HepG2 (cell line): ENCODE results near the gene PERP. TPM values are rescaled to one million over a fixed set of nuclear protein-coding genes. Genes with fewer than 3 reads are reported as not detected.
A peak's percentile ranks its signal among the peaks of the same experiment; 100 is the strongest.

Experiments used
- CHD4 ChIP-seq: fragments of 200-600 bp; sonication (generic); IDR thresholded peaks from 2 replicates; pipeline ENCODE4 v1.7.0; 2017; ENCODE audit warnings: mild to moderate bottlenecking, low read length, borderline replicate concordance
- IKZF4 ChIP-seq: sonication (generic); formaldehyde crosslinking; IDR thresholded peaks from 2 replicates; pipeline ENCODE4 v1.5.1; 2020; ENCODE audit warnings: borderline replicate concordance, mild to moderate bottlenecking, low read depth, missing genetic modification reagents; ENCODE audit errors: not compliant biosample characterization
- MAF1 ChIP-seq: sonication (generic); formaldehyde crosslinking; IDR thresholded peaks from 2 replicates; pipeline ENCODE4 v1.5.0; 2020; ENCODE audit warnings: missing genetic modification reagents, borderline replicate concordance
- NCOR1 ChIP-seq: fragments of 200-600 bp; sonication (generic); IDR thresholded peaks from 2 replicates; pipeline ENCODE4 v1.7.0; 2017; ENCODE audit warnings: antibody characterized with exemption, low read length, borderline replicate concordance
- NFYC ChIP-seq: IDR thresholded peaks from 2 replicates; pipeline ENCODE4 v1.6.1; 2016; ENCODE audit warnings: missing genetic modification reagents, missing compliant biosample characterization
- NPAS2 ChIP-seq: sonication (generic); formaldehyde crosslinking; IDR thresholded peaks from 2 replicates; pipeline ENCODE4 v1.8.0; 2022; ENCODE audit warnings: mild to moderate bottlenecking, missing genetic modification reagents, borderline replicate concordance
- PHF5A ChIP-seq: IDR thresholded peaks from one replicate; pipeline ENCODE4 v1.6.1; 2018; ENCODE audit warnings: low read depth, missing genetic modification reagents; ENCODE audit not compliant: unreplicated experiment
- RAD51 ChIP-seq: fragments of 450-650 bp; IDR thresholded peaks from 2 replicates; pipeline ENCODE4 v1.6.1; 2016; ENCODE audit warnings: borderline replicate concordance
- SMAD9 ChIP-seq: sonication (generic); formaldehyde crosslinking; IDR thresholded peaks from 2 replicates; pipeline ENCODE4 v1.5.1; 2020; ENCODE audit warnings: mild to moderate bottlenecking, missing genetic modification reagents
- ZNF230 ChIP-seq: sonication (generic); formaldehyde crosslinking; IDR thresholded peaks from 2 replicates; pipeline ENCODE4 v1.4.0; 2020; ENCODE audit warnings: mild to moderate bottlenecking, missing genetic modification reagents
- ZNF253 ChIP-seq: sonication (generic); formaldehyde crosslinking; IDR thresholded peaks from 2 replicates; pipeline ENCODE4 v1.8.0; 2022; ENCODE audit warnings: mild to moderate bottlenecking, missing genetic modification reagents, borderline replicate concordance
- ZNF343 ChIP-seq: sonication (generic); formaldehyde crosslinking; IDR thresholded peaks from 2 replicates; pipeline ENCODE4 v1.4.0; 2020; ENCODE audit warnings: mild to moderate bottlenecking, missing genetic modification reagents
- ZNF576 ChIP-seq: sonication (generic); formaldehyde crosslinking; IDR thresholded peaks from 2 replicates; pipeline ENCODE4 v1.4.0; 2020; ENCODE audit warnings: mild to moderate bottlenecking, missing genetic modification reagents
- polyA plus RNA-seq, 8 experiments: library from polyadenylated mRNA; depleted of rRNA in 3 of 8; stranded (reverse) in 7 of 8; unstranded in 1 of 8; fragments of >200 nt; fragmentation: Illumina TruSeq in 4 of 8; extraction: Trizol in 4 of 8; gene quantifications; 2 replicates each; pipeline versions ENCODE4 v1.2.1 to v1.2.3, GENCODE V29; 2011 to 2016; ENCODE audit warnings: low read depth in 4 of 8, missing spikeins in 1 of 8, mixed read lengths in 1 of 8; ENCODE audit not compliant: insufficient read depth in 1 of 8
- total RNA-seq, 5 experiments: library from RNA; depleted of rRNA; stranded (reverse); fragments of >200 nt; fragmentation: Illumina TruSeq; extraction: Trizol; gene quantifications; 2 replicates each; pipeline ENCODE4 v1.2.3, GENCODE V29; 2016; ENCODE audit warnings: low read depth in 1 of 5
- TF ChIP-seq, protein P1 (sequence below): sonication (generic); formaldehyde crosslinking; IDR thresholded peaks from 2 replicates; pipeline ENCODE4 v1.5.1; 2020; ENCODE audit warnings: mild to moderate bottlenecking, missing genetic modification reagents, borderline replicate concordance
- TF ChIP-seq, protein P2 (sequence below): sonication (generic); formaldehyde crosslinking; IDR thresholded peaks from 2 replicates; pipeline ENCODE4 v1.4.0; 2020; ENCODE audit warnings: mild to moderate bottlenecking, missing genetic modification reagents, borderline replicate concordance

The PERP gene
- total and polyA plus RNA-seq, 2 of the 13 experiments (the other 11 are each of a cell fraction or from before 2014, with no cell fraction given): 26.0 to 53.0 TPM

DNA sequence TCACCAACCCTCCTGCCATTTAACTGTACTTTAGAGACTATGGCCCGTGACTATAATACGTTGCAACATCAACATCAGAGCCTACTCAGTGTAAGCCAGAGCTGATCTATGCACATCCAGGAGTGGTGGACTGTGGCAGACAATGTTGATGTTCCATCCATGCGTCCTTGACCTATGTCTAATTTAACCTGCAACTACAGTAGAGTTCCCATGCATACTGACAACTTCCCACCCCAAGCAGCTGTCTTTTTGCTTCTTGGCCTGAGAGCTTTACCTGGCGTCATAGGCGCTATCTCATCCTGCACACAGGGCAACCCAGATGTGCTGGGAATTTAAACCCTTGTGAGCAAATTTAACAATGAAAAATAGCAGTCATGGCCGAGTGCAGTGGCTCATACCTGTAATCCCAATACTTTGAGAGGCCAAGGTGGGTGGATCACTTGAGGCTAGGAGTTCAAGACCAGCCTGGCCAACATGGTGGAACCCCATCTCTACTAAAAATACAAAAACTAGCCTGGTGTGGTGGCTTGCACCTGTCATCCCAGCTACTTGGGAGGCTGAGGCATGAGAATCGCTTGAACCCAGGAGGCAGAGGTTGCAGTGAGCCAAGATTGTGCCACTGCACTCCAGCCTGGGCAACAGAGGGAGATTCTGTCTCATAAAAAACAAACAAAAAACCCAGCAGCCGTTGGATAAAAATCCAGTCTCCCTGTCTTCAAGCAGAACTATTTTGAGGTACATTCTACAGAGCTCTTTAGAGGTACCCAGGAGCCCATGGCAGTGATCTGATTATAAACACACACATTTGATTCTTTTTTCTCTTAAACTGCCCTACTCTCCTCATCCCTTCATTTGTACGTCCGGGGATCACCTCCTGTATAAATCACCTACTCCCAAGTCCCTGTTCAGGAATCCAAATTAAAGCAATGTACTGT, 22.0 kb downstream of the PERP start (continued):
- TF ChIP-seq ZNF230 (CRISPR knock-in tag) (0 out of 2 replicates have a peak, but pooled peaks have one; percentile 33), ZNF253 (no peak), ZNF576 (no peak), MAF1 (CRISPR knock-in tag) (no peak), SMAD9 (no peak), NFYC (CRISPR knock-in tag) (0 out of 2 replicates have a peak, but pooled peaks have one; percentile 16), IKZF4 (CRISPR knock-in tag) (no peak), ZNF343 (CRISPR knock-in tag) (0 out of 2 replicates have a peak, but pooled peaks have one; percentile 63), PHF5A (CRISPR knock-in tag) (peak; percentile 64), RAD51 (no peak), NCOR1 (peak; percentile 88; the same call in 1 of the 2 replicates), NPAS2 (CRISPR knock-in tag) (no peak), CHD4 (no peak)
- TF ChIP-seq, protein P1, sequence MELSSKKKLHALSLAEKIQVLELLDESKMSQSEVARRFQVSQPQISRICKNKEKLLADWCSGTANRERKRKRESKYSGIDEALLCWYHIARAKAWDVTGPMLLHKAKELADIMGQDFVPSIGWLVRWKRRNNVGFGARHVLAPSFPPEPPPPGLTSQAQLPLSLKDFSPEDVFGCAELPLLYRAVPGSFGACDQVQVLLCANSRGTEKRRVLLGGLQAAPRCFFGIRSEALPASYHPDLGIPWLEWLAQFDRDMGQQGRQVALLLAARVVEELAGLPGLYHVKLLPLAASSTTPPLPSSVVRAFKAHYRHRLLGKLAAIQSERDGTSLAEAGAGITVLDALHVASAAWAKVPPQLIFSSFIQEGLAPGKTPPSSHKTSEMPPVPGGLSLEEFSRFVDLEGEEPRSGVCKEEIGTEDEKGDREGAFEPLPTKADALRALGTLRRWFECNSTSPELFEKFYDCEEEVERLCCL (CRISPR knock-in tag): no peak
- TF ChIP-seq, protein P2, sequence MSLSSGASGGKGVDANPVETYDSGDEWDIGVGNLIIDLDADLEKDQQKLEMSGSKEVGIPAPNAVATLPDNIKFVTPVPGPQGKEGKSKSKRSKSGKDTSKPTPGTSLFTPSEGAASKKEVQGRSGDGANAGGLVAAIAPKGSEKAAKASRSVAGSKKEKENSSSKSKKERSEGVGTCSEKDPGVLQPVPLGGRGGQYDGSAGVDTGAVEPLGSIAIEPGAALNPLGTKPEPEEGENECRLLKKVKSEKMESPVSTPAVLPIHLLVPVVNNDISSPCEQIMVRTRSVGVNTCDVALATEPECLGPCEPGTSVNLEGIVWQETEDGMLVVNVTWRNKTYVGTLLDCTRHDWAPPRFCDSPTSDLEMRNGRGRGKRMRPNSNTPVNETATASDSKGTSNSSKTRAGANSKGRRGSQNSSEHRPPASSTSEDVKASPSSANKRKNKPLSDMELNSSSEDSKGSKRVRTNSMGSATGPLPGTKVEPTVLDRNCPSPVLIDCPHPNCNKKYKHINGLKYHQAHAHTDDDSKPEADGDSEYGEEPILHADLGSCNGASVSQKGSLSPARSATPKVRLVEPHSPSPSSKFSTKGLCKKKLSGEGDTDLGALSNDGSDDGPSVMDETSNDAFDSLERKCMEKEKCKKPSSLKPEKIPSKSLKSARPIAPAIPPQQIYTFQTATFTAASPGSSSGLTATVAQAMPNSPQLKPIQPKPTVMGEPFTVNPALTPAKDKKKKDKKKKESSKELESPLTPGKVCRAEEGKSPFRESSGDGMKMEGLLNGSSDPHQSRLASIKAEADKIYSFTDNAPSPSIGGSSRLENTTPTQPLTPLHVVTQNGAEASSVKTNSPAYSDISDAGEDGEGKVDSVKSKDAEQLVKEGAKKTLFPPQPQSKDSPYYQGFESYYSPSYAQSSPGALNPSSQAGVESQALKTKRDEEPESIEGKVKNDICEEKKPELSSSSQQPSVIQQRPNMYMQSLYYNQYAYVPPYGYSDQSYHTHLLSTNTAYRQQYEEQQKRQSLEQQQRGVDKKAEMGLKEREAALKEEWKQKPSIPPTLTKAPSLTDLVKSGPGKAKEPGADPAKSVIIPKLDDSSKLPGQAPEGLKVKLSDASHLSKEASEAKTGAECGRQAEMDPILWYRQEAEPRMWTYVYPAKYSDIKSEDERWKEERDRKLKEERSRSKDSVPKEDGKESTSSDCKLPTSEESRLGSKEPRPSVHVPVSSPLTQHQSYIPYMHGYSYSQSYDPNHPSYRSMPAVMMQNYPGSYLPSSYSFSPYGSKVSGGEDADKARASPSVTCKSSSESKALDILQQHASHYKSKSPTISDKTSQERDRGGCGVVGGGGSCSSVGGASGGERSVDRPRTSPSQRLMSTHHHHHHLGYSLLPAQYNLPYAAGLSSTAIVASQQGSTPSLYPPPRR: peak; percentile 87
